Stimulated activated CD4-positive, alpha-beta T cell treated with anti-CD3 and anti-CD28 coated beads, Interleukin-4, amount 100 ng/mL, for 24 hours (primary cell): ENCODE data around the gene NCS1.
A peak's percentile ranks its signal among the peaks of the same experiment; 100 is the strongest.

ENCODE experiments used
- DNase-seq: peaks from one replicate; pipeline ENCODE4 v3.0.0-alpha.2; 2020

NCS1 gene

DNA sequence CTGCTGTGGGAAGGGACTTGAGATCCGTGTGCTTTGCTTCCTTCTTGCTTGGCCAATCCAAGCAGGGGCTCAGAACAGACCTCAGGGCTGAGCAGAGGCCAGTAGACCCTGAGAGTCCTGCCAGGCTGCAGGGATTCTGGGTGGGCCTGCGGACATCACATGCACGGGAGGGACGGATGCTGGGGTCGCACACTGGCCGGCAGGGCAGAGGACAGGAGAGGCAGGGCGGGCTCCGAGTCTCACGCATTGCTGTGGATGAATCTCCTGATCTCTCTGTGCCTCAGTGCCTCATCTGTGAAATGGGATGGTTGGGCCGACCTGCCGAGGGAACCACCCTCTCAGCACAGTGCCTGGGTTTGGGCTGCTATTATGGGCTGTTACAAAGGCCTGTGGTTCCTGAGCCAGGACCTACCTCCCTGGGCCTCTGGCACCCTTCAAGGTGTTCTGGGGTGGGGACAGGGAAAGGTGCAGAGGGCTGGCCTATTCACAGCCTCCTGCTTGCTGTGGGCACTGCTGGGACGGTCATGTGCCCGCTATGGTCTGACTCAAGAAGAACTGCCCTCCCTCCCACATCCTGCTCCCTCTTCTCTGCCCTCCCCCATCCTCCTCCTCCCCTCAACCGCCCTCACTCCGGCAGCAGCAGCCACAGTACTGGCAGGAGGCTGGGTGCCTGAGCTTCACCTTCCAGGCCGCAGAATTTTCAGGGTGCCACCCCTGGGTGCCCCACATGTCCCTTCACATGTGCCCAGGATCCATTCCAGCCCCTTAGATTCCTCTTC, 43.3 kb downstream of the NCS1 start:
- no peak for DNase-seq

DNA sequence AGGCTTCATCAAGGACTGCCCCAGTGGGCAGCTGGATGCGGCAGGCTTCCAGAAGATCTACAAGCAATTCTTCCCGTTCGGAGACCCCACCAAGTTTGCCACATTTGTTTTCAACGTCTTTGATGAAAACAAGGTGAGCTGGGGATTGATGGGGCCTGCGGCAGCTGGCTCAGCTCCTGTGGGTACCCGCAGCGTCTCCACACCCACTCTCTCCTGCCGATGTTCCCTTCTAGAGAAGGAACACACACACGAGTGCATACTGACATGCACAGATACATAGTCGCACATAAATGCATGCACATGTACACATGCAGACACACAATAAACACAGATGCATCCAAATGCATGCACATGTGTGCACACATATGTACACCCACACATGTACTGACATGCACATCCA, 45.6 kb downstream of the NCS1 start:
- DNase-seq, result no peak

DNA sequence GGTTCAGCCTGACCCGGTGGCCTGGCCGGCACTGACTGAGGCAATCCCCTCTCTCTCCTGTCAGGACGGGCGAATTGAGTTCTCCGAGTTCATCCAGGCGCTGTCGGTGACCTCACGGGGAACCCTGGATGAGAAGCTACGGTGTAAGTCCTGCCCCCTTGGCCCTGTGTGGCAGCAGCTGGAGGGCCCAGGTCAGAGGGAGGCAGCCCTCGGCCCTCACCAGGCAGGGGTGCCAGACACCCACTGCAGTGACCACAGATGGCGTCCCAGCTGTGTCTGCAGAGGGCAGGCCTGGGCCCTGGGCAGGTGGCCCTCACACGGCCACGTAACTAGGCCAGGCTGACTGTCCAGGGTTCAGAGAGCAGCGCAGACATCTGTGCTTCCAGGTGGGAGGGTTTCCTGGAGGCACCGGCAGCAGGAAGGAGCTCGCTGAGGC, 47.5 kb downstream of the NCS1 start:
- no peak for DNase-seq

DNA sequence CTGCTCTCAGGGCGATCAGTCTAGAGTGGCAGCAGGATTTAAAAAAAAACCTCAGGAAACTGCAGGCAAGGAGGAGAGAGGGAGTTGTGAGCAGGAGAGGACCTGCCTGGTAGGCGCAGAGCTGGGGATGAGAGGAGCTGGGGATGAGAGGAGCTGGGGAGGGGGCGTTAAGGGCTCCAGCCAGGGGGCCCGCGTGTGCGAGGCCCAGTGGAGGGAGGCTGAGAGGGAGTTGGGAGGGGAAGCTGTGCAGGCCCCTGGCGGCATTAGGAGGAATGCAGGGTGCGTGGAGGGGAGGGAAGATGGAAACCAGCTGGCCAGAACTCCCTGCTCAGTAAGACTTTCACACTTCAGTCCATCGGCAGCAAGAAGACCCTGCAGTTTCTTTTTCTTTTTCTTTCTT, 48.1 kb downstream of the NCS1 start:
- DNase-seq, result no peak

DNA sequence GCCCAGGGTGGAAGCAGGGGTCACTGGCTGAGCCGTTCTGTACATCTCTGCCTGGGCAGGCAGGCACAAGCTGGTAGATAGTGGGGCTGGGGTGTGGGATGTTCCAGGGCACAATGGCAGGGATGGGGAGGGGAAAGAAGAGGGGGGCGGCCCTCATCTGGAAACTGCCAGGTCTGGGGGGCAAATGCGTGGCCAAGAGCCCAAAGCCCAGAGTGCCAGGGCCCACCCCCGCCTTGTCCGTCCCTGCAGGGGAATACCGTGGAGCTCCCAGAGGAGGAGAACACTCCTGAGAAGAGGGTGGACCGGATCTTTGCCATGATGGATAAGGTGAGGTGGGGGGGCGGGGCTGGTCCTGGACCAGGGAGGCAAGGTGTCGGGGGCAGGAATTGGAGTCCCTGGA, 50.6 kb downstream of the NCS1 start:
- no peak for DNase-seq

DNA sequence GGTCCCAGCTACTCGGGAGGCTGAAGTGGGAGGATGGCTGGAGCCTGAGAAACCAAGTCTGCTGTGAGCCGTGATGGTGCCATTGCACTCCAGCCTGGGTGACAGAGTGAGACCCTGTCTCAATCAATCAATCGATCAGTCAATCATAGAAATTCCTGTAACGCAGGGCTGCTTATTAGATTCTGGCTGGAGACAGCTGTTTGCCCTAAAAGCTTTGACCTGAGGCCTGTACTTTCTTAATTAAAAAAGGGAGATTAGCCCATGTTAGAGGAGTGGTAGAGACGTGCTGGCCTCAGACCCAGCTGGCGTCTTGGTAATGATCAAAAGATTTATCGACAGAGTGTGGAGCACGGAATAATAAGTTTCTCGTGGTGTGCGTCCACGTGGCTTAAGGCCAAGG, 52.9 kb downstream of the NCS1 start:
- DNase-seq, result no peak

DNA sequence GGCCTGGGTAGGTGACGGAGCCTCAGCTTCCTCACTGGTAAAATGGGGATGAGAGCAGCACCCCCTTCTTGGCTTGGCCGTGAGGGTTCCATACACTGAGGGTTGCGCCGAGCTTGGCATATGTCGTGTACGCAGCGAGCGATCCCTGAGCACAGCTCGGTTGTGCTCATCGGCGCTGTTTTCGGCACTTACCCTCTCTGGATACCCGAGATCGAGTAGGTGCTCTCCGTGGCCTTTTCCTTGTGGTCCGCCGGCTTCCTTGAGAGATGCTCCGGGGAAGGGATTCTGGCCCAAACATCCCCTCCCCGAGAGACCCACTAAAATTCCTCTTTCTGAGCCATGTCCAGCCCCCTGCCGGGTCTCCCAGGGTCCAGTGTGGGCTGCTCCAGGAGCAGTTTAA, 53.4 kb downstream of the NCS1 start:
- no peak for DNase-seq

DNA sequence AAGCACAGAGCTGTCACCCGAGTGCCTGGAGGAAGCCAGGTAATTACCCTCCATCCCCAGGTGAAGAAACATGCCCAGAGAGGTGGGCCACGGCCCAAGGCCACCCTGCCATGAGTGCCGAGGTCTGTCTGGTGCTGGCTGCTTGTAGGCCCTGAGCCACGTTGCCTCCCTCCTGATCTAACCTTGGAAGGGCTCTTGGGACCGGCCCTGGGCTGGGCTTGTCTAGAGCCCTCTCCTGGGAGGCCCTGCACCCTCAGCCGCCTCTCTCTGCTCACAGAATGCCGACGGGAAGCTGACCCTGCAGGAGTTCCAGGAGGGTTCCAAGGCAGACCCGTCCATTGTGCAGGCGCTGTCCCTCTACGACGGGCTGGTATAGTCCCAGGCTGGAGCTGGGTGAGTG, 53.9 kb downstream of the NCS1 start:
- DNase-seq, result no peak

DNA sequence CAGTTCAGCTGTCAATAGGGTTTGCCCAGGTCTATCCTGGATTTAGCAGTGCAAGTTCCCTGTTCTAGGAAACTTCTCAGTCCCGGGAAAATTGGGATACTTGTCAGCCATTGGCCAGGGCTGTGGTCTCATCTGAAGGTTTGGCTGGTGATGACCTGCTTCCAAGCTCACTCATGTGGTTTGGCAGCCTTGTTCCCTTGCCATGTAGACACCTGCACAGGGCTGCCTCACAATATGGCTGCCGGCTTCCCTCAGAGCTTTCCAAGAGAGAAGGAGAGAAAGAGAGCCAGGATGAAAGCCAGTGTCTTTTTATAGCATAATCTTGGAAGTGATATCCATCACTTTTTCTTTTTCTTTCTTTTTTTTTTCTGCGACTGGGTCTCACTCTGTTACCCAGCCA, 55.6 kb downstream of the NCS1 start:
- no peak for DNase-seq

DNA sequence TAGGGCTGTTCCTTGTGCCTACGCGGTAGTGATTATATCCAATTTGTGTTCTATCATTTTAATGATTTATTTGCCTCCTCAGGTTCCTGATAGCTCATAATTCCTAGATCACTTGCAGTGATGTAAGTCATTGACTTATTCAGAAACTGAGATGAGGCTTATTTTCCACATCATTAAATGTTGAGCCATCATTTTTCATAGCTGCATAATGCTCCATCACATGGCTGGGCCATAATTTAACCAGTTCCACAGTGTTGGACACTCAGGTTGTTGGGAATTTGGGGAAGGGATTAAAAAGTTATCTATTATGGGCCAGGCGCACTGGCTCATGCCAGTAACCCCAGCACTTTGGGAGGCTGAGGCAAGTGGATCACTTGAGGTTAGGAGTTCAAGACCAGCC, 57.6 kb downstream of the NCS1 start:
- no peak for DNase-seq

DNA sequence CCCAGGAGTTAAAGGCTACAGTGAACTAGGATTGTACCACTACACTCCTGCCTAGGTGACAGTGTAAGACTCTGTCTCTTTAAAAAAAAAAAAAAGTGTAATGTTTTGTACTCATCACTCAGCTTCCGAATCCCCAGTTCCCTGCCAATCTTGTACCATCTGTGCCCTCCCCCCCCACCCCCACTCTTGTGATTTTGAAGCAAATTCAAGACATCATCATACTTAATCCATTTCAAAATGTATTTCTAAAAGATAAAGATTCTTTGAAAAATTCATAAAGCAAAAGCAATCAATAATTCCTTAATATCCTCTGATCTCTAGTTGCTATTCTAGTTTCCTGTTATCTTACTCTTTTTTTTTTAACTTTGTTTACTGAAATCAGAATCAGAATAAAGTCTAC, 58.4 kb downstream of the NCS1 start:
- no peak for DNase-seq

DNA sequence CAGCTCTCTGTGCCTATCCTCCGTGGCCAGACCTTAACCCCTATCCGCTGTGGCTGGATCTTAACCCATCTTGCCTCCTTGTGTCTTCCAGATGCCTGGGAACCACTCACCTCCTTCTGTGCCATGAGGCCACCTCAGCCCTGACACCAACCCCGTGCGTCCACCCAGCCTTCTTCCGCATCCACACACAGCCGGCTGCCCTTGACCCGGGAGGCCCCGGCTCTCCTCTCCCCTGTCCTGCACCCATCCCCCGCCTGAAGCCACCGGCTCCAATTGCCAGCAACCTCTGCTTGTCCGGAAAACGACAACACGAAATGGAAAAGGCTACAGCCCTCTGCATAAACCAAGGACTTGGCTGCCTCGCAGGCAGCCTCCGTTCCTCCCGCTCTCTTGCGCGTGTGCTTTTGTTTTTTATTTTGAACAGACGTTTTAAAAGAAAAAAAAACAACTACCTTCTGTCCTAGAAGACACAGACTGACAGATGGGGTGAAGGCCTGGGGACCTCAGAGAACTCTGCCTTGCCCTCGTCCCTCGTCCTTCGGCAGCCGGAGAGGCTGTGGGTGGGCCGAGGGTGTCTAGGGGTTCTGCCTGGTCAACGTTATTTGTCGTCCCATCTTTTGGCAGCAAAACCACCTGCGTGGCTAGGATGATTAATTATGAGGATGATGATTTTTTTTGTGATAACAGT, 60.8 kb downstream of the NCS1 start:
- no peak for DNase-seq

DNA sequence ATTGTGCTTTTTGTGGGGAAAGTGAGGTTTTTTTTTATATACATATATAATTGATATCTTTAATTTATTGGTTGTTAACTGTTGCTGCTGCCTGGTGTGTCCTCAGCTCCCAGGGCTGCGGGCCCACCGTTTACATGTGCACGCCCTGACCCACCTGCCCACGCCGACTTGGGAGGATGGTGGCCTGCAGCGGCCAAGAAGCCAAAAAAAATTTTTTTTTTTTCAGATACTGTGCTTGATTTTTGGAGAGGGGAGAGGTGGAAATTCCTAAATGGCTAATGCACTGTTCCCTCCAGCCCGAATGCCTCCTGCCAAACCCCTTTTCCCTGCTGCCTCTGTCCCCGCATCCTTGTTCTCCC, 61.4 kb downstream of the NCS1 start:
- DNase-seq, result no peak

DNA sequence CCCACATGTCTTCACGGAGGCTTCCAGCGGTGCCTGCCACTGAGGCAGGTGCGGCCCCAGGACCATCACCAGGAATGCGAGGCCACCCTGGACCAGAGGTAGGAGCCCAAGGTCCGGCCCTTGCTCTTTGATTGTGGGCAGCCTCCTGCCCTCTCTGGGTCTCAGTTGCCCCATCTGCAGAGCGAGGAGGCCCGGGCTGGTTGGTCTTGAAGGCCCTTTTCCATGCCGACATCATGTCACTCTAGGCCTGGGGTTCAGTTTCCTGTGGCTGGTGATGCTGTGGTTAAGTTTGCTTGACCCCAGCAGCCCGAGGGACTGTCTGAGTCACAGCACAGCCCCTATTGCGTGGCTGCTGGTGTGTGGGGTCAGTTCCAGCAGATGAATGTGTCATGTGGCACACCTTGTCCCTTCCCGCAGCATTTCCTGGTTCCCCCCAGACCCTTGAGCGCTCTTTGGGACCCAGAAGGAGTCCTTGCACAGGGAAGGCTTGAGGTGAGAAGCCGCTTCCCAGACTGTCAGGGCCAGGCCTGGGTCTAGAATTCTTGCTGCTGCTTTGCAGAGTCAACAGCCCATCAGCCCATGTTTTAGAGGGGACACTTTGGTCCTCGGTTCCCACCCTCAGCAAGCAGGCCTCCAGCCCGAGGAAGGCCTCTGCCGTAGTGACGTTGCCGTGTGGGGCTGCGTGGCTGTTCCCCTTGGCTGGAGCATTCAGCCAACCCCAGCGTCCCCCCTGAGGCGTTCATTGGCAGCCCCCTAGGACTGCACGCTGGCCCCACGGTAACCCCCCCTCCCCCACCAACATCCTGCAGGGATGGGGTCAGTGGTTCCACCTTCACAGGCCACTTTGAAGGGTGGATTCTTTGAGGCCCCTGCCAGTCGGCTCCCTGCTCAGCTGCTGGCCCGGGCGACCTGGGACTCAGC, 62.4 kb downstream of the NCS1 start:
- DNase-seq, result no peak

DNA sequence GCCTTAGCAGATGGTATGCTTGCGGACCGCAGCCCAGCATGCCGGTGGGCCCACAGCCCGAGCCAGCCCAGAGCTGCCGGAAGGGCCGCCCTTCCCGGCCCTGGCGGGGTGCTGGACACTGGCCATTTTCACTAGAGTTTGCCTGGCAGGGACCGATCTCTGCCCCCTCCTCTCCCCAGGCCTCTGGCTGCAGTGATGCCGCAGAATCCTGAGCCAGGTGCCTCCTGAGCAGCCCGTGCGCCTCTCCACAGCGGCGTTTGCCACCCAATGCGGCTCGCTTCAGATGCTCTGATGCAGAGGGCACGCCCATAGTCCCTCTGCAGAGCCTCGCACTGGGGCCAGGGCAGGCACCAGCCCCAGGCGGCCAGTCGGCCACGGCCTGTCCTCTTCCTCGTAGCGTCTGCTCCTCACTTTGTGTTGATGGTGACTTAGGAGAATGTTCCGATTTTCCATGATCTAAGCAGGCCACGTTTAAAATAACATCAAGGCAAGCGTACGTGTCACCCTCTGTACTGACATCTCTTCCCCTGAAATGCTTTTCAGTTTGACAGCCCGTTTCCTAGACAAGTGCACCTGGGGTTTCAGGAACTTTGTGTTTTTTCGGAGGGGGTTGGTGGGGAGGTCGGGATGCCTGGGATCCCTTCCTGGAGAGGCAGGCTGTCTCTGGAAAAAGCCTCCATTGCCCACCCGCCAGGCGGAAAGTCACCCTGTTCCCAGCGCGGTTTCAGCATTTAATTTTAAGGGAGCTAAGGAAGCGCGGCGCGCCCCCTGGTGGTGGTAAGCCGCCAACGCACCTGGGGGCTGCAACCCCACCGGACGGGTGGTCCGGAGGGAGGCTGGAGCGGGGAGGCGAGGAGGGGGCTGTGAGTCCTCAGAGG, 63.6 kb downstream of the NCS1 start:
- DNase-seq, result peak; percentile 71

DNA sequence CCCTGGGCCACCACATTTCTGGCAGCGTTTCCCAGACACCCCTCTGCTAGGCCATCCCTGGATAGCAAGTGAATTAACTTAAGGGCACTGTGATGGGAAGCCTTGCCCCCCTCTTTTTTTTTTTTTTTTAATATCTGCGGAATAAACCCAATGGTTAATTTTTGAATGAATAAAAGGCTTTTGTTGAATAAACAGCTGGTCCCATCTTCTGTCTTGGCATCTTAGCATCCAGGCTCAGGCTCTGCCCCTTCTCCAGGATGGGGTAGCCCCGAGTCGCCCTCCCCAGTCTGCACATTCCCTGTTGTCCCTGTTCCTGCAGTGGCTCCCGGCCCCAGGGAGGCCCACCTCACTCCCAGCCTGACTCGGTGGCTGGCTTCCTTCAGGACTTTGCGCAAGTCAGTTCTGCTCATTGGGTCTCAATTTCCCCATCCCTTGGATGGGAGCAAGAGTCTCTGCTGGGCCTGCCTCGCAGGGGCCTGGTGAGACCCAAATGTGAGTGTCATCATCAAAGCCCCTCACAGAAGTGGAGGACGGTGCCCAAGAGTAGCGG, 64.3 kb downstream of the NCS1 start:
- no peak for DNase-seq

DNA sequence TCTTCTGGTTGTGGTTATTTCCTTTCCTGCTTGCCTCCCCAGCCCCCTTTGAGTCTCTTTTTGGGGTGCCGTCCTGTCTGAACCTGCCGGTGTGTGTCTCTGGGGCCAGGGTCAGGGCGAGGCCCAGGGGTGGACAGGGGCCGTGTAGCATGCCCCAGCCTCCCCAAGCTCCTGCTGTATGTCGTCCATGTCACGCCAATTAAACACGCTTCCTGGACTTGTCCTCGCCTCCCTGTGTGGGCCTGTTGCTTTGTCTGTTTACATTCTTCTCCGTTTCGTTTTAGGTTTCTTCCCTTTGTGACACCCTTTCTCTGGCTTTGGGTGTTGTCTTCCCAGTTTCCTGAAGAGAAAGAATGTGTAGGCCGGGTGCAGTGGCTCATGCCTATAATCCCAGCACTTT, 64.9 kb downstream of the NCS1 start:
- no peak for DNase-seq

DNA sequence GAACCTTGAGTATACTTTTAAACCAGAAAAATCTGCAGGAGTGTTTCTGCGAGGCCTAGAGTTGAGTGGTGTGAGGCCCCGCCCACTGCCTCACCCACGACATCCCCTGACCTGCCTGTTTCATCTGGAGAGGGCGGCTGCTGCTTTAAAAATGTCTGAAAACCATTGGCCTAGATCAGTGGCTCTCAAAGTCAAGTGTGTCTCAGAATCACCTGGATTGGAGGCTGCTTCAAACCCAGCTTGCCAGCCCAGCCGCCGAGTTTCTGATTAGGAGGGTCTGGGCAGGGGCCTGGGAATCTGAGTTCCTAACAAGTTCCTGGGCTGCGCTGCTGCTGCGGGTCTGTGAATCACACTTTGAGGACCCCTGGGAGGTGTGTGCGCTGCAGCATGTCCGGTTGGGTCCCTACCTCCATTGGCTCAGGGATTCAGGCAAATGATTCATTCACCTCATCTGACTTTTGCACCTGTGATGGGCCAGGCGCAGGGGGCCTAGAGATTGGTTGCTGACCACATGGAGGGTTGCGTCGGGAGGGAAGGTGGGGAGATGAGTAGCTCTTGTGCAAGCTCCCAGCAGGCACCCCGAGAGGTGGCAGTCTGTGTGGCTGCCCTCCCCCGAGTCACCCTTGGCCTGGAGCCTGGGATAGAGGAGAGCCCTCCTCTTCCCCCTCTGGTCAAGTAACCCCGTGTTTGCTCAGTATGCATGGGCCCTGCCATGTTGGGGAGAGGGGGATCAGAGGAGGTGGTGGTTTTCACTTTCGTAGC, 65.7 kb downstream of the NCS1 start:
- no peak for DNase-seq

DNA sequence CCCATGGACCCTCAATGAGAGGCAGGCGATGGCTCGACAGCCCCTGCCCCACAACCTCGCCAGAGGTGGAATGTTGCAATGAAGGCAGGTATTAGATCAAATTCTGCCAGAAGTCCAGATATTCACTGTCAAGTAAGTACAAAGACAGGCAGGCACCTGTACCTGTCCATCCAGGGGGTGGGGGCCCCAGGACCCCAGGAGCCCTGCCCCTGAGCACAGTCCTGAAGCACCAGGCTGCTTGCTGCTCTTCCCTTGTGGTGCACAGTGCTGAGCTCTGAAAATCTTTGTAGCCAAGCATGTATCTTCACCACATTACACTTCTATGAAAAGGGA, 67.1 kb downstream of the NCS1 start:
- no peak for DNase-seq

DNA sequence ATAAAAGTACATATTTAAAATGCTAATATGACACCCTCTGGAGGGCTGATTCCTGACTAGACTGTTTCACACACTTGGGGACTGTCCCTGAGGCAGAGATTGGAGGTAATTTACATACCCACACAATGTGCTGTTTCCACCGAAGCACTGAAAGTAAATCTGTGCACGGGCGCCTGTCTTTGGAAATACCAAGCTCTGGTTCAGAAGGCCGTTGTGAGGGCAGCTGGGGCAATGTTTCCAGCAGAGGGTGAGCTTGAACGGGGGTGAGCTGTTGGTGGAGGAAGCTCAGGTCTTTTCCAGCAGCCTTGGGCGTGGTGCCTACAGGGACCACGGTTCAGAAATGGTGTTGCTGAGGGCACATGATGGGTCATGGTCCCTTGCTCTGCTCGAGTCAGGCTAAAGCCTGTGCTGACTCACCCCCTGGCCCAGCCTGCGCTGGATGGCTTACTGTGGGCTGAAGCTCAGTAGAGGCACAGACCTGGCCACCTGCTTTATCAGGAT, 67.6 kb downstream of the NCS1 start:
- DNase-seq, result peak; percentile 63

DNA sequence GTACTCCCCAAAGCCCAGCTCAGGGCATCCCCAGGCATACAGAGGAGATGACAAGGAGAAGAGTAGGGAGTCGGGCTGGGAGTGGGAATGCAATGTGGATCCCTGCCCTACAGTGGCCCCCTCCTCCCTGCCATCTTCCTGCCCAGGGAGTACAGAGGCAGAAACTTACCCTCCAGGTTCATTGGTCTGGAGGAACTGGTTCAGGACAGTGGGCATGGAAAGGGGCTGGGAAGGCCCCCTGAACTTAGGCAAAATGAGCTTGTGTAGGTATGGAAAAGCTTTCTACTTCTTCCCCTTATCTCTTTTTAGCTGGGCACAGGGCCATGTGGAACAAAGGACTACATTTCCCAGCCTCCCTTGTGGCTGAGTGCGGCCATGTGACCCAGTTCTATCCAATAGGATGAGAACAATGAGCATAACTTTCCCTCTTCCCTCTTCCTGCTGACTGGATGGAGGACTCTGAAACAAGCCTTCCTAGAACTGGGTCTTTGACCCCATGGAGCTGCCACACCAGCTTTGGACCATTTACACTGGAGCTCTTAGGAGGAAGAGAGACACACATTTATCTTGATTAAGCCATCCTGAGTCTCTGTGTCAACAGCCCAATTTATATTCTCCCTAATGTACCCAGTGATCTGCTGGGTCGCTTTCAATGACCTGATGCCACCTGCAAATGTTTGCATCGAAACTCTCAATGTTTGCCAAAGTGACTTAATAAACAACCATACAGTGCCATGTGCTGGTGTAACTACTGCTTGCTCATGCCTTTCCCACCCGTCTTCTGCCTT, 68.4 kb downstream of the NCS1 start:
- DNase-seq, result peak; percentile 22
